Fibroblast of skin of left quadriceps (primary cell): ENCODE measurements around the gene ERBB4.
A peak's percentile ranks its signal among the peaks of the same experiment; 100 is the strongest.

Experiments
- DNase-seq, 2 experiments: peaks; one replicate each; pipeline ENCODE4 v3.0.0-alpha.2; 2013; ENCODE audit warnings: low read depth in 2 of 2

ERBB4 gene

GRCh38 chr2:211833582-211834279 is 704.9 kb downstream of the ERBB4 start:
- no peak for DNase-seq

GRCh38 chr2:211829725-211830124 is 708.9 kb downstream of the ERBB4 start:
- DNase-seq: no peak

- DNase-seq: no peak
These were observed 714.6 kb downstream of the ERBB4 start for GRCh38 chr2:211823886-211824479.

GRCh38 chr2:211822686-211823335 is 715.8 kb downstream of the ERBB4 start:
- no peak for DNase-seq

GRCh38 chr2:211816754-211817153 is 721.8 kb downstream of the ERBB4 start:
- no peak for DNase-seq

- DNase-seq: no peak
These were observed 726.0 kb downstream of the ERBB4 start for GRCh38 chr2:211812587-211812986.

- DNase-seq: no peak
These were observed 735.9 kb downstream of the ERBB4 start for GRCh38 chr2:211802666-211803065.

GRCh38 chr2:211800001-211800400 is 738.6 kb downstream of the ERBB4 start:
- DNase-seq: no peak

- no peak for DNase-seq
These were observed 739.7 kb downstream of the ERBB4 start for GRCh38 chr2:211798868-211799267.

GRCh38 chr2:211793690-211794089 is 744.9 kb downstream of the ERBB4 start:
- no peak for DNase-seq

GRCh38 chr2:211789982-211790381 is 748.6 kb downstream of the ERBB4 start:
- DNase-seq: no peak

- DNase-seq: no peak
These were observed 771.9 kb downstream of the ERBB4 start for GRCh38 chr2:211766689-211767088.

- DNase-seq: no peak
These were observed 776.1 kb downstream of the ERBB4 start for GRCh38 chr2:211762479-211762878.

GRCh38 chr2:211760103-211760502 is 778.5 kb downstream of the ERBB4 start:
- no peak for DNase-seq

GRCh38 chr2:211756266-211756665 is 782.3 kb downstream of the ERBB4 start:
- DNase-seq: no peak

- DNase-seq: no peak
These were observed 783.4 kb downstream of the ERBB4 start for GRCh38 chr2:211755187-211755586.

- DNase-seq: no peak
These were observed 786.8 kb downstream of the ERBB4 start for GRCh38 chr2:211751848-211752247.

- no peak for DNase-seq
These were observed 790.3 kb downstream of the ERBB4 start for GRCh38 chr2:211748339-211748738.

GRCh38 chr2:211745295-211746097 is 793.1 kb downstream of the ERBB4 start:
- DNase-seq: peak; percentile 18 to 20

GRCh38 chr2:211744379-211744778 is 794.2 kb downstream of the ERBB4 start:
- DNase-seq: no peak

- DNase-seq: no peak
These were observed 796.6 kb downstream of the ERBB4 start for GRCh38 chr2:211741966-211742365.

- DNase-seq: no peak
These were observed 801.3 kb downstream of the ERBB4 start for GRCh38 chr2:211737282-211737681.
